H1 (cell line): ENCODE measurements around the gene CBLN1. TPM values are rescaled to one million over a fixed set of nuclear protein-coding genes. Genes with fewer than 3 reads are reported as not detected.

Experiments used
- CTCF ChIA-PET: fragments of 300-600 bp; sonication (Branson Sonifier 250); formaldehyde crosslinking; loops from one replicate; lab custom pipeline; 2021; ENCODE audit not compliant: partially characterized antibody; lab: Charles Lee
- POLR2A ChIA-PET: fragments of 300-600 bp; sonication (Branson Sonifier 250); formaldehyde crosslinking; loops from one replicate; lab custom pipeline; 2021; ENCODE audit warnings: inconsistent platforms; ENCODE audit not compliant: partially characterized antibody; lab: Charles Lee
- DNase-seq, 2 experiments: peaks; one replicate each; pipeline versions ENCODE4 v3.0.0 to v3.0.0-alpha.2; 2010 to 2022; ENCODE audit warnings: low spot score in 2 of 2, low read depth in 1 of 2, mixed read lengths in 1 of 2
- FAIRE-seq: peaks from 2 replicates; lab custom pipeline; 2011; peaks lifted over from hg19 to GRCh38; lab: Jason Lieb, UNC
- H2AFZ ChIP-seq: 2 replicates; pipeline ENCODE4 v1.8.1; 2012; ENCODE audit warnings: low read length, inconsistent platforms
- H2AK5ac ChIP-seq: 2 replicates; pipeline ENCODE4 v1.6.1; 2013; ENCODE audit warnings: low read depth, low read length
- H2BK120ac ChIP-seq: replicated peaks from 2 replicates; pipeline ENCODE3; 2013; ENCODE audit warnings: low read depth, low read length, inconsistent platforms
- H2BK12ac ChIP-seq: 2 replicates; pipeline ENCODE4 v1.6.1; 2013; ENCODE audit warnings: low read depth, low read length
- H2BK15ac ChIP-seq: 2 replicates; pipeline ENCODE4 v1.6.1; 2013; ENCODE audit warnings: low read length
- H2BK20ac ChIP-seq: 2 replicates; pipeline ENCODE4 v1.6.1; 2013; ENCODE audit warnings: low read length
- H2BK5ac ChIP-seq: 2 replicates; pipeline ENCODE4 v1.6.1; 2013; ENCODE audit warnings: low read depth, low read length
- H3K14ac ChIP-seq: 2 replicates; pipeline ENCODE4 v1.6.1; 2013; ENCODE audit warnings: inconsistent platforms; ENCODE audit not compliant: insufficient read length
- H3K18ac ChIP-seq: 2 replicates; pipeline ENCODE4 v1.6.1; 2013; ENCODE audit warnings: low read length; ENCODE audit errors: extremely low read depth
- H3K23ac ChIP-seq: 2 replicates; pipeline ENCODE4 v1.6.1; 2013; ENCODE audit warnings: inconsistent platforms; ENCODE audit not compliant: insufficient read length
- H3K23me2 ChIP-seq: 2 replicates; pipeline ENCODE4 v1.6.1; 2013; ENCODE audit warnings: low read depth, low read length
- H3K27ac ChIP-seq: 2 replicates; pipeline ENCODE4 v1.6.1; 2011; ENCODE audit warnings: low read depth, low read length, inconsistent platforms
- H3K27me3 ChIP-seq, 4 experiments: replicated peaks in 1 of 4; 1 replicate in 1 of 4; 2 replicates in 3 of 4; pipeline versions ENCODE4 v1.6.1 to v1.8.1; 2011 to 2013; ENCODE audit warnings: low read length in 3 of 4, mild to moderate bottlenecking in 3 of 4, inconsistent platforms in 2 of 4, mixed read lengths in 2 of 4, moderate library complexity in 1 of 4; ENCODE audit not compliant: control insufficient read depth in 3 of 4, insufficient read depth in 3 of 4; ENCODE audit errors: extremely low read depth in 1 of 4
- H3K36me3 ChIP-seq, 4 experiments: 2 replicates each; pipeline versions ENCODE4 v1.6.1 to v1.8.1; 2011 to 2013; ENCODE audit warnings: mild to moderate bottlenecking in 4 of 4, low read length in 3 of 4, moderate library complexity in 2 of 4, control low read depth in 1 of 4, inconsistent platforms in 1 of 4; ENCODE audit not compliant: insufficient read depth in 4 of 4, control insufficient read depth in 2 of 4
- H3K4ac ChIP-seq: replicated peaks from 2 replicates; pipeline ENCODE3; 2013; ENCODE audit warnings: low read length, low read depth, mixed read lengths, inconsistent platforms; ENCODE audit not compliant: insufficient read length
- H3K4me1 ChIP-seq, 4 experiments: replicated peaks in 1 of 4; 1 replicate in 1 of 4; 2 replicates in 3 of 4; pipeline versions ENCODE4 v1.6.1 to v1.8.1; 2011 to 2013; ENCODE audit warnings: low read length in 3 of 4, inconsistent platforms in 2 of 4, mixed read lengths in 1 of 4; ENCODE audit not compliant: insufficient read depth in 4 of 4, control insufficient read depth in 3 of 4
- H3K4me2 ChIP-seq, 2 experiments: 2 replicates each; pipeline versions ENCODE4 v1.6.1 to v1.8.1; 2011 to 2013; ENCODE audit warnings: low read depth in 2 of 2, low read length in 2 of 2, control low read depth in 1 of 2, inconsistent platforms in 1 of 2, mild to moderate bottlenecking in 1 of 2; ENCODE audit not compliant: insufficient read depth in 1 of 2
- H3K4me3 ChIP-seq, 4 experiments: fragments of 200-600, 300-600 bp in 1 of 4; sonication (generic), shearing (Covaris generic), sonication (Bioruptor Twin) in 1 of 4; 2 replicates each; pipeline versions ENCODE4 v1.5.1 to v1.8.1; 2011 to 2016; ENCODE audit warnings: low read length in 4 of 4, low read depth in 3 of 4, control low read depth in 2 of 4, inconsistent platforms in 2 of 4, mild to moderate bottlenecking in 2 of 4, mixed read lengths in 1 of 4, moderate library complexity in 1 of 4; ENCODE audit not compliant: insufficient read depth in 2 of 4; ENCODE audit errors: extremely low read depth in 1 of 4
- H3K56ac ChIP-seq: replicated peaks from 2 replicates; pipeline ENCODE3; 2013; ENCODE audit warnings: low read depth, mild to moderate bottlenecking, mixed read lengths, low read length, inconsistent platforms; ENCODE audit not compliant: insufficient read length
- H3K79me1 ChIP-seq: 2 replicates; pipeline ENCODE4 v1.6.1; 2013; ENCODE audit warnings: low read depth, low read length, control low read depth
- H3K79me2 ChIP-seq, 2 experiments: 2 replicates each; pipeline versions ENCODE4 v1.6.1 to v1.8.1; 2012 to 2013; ENCODE audit warnings: low read length in 2 of 2, mild to moderate bottlenecking in 2 of 2, inconsistent platforms in 1 of 2; ENCODE audit not compliant: insufficient read depth in 2 of 2, control insufficient read depth in 1 of 2
- H3K9ac ChIP-seq, 4 experiments: replicated peaks in 1 of 4; 1 replicate in 1 of 4; 2 replicates in 3 of 4; pipeline versions ENCODE4 v1.6.1 to v1.8.1; 2011 to 2013; ENCODE audit warnings: low read depth in 3 of 4, low read length in 3 of 4, control low read depth in 2 of 4, mild to moderate bottlenecking in 2 of 4, moderate library complexity in 2 of 4, inconsistent platforms in 1 of 4; ENCODE audit errors: extremely low read depth in 1 of 4
- H3K9me3 ChIP-seq, 2 experiments: 2 replicates each; pipeline versions ENCODE4 v1.6.1 to v1.8.1; 2012 to 2013; ENCODE audit warnings: mild to moderate bottlenecking in 2 of 2, moderate library complexity in 2 of 2, control low read depth in 1 of 2, inconsistent platforms in 1 of 2, low read depth in 1 of 2, low read length in 1 of 2, mixed read lengths in 1 of 2; ENCODE audit not compliant: insufficient read depth in 2 of 2
- H4K20me1 ChIP-seq, 2 experiments: replicated peaks in 1 of 2; 2 replicates each; pipeline versions ENCODE3 to v1.8.1; 2011 to 2013; ENCODE audit warnings: inconsistent platforms in 2 of 2, low read length in 2 of 2, mild to moderate bottlenecking in 1 of 2; ENCODE audit not compliant: insufficient read depth in 2 of 2, control insufficient read depth in 1 of 2
- H4K5ac ChIP-seq: 2 replicates; pipeline ENCODE4 v1.6.1; 2013; ENCODE audit warnings: low read length, low read depth, mixed read lengths, inconsistent platforms; ENCODE audit not compliant: insufficient read length
- H4K8ac ChIP-seq: 2 replicates; pipeline ENCODE4 v1.8.0; 2013; ENCODE audit warnings: mild to moderate bottlenecking, moderate library complexity, low read length, inconsistent platforms; ENCODE audit not compliant: insufficient read depth; ENCODE audit errors: extremely low read depth
- H4K91ac ChIP-seq: replicated peaks from 2 replicates; pipeline ENCODE3; 2013; ENCODE audit warnings: low read length, mixed read lengths, inconsistent platforms; ENCODE audit not compliant: insufficient read length
- BACH1 ChIP-seq: IDR thresholded peaks from 2 replicates; pipeline ENCODE4 v1.6.1; 2012; ENCODE audit warnings: low read length, improper control_type of control experiment
- CEBPB ChIP-seq: IDR thresholded peaks from 2 replicates; pipeline ENCODE4 v1.6.1; 2012; ENCODE audit warnings: low read depth, low read length
- KDM4A ChIP-seq: IDR thresholded peaks from one replicate; pipeline ENCODE4 v1.7.1; 2012; ENCODE audit warnings: low read depth, mild to moderate bottlenecking, moderate library complexity, low read length, inconsistent platforms; ENCODE audit not compliant: severe bottlenecking
- YY1 ChIP-seq: IDR thresholded peaks from 2 replicates; pipeline ENCODE4 v1.6.1; 2011; ENCODE audit warnings: low read depth, mild to moderate bottlenecking, low read length
- ZNF274 ChIP-seq: IDR thresholded peaks from 2 replicates; pipeline ENCODE4 v1.7.0; 2012; ENCODE audit warnings: low read length, borderline replicate concordance; ENCODE audit errors: extremely low read depth
- polyA plus RNA-seq, 7 experiments: library from polyadenylated mRNA; depleted of rRNA in 3 of 7; stranded (reverse) in 5 of 7; unstranded in 2 of 7; fragments of >200 nt in 5 of 7; fragments of 200-250 nt in 2 of 7; gene quantifications; 1 replicate in 5 of 7; 2 replicates in 1 of 7; 4 replicates in 1 of 7; pipeline versions ENCODE4 v1.2.1 to v1.2.3, GENCODE V29; 2011 to 2013; ENCODE audit warnings: missing spikeins in 2 of 7, mixed read lengths in 2 of 7
- total RNA-seq: library from RNA; stranded (reverse); fragmentation: NEBNext Ultra II Directional; extraction: Animal tissue kit (Norgen Biotek cat#: 25700); gene quantifications from 2 replicates; pipeline ENCODE4 v1.2.1, GENCODE V29; 2021
- TF ChIP-seq, protein P1 (sequence below): IDR thresholded peaks from 2 replicates; pipeline ENCODE4 v1.6.1; 2011; ENCODE audit warnings: low read depth, mild to moderate bottlenecking, low read length; ENCODE audit not compliant: insufficient read depth

Gene CBLN1
- total and polyA plus RNA-seq, 2 of the 8 experiments (the other 6 are each of a cell fraction or from before 2014, with no cell fraction given) = 0.97 to 7.1 TPM

DNA sequence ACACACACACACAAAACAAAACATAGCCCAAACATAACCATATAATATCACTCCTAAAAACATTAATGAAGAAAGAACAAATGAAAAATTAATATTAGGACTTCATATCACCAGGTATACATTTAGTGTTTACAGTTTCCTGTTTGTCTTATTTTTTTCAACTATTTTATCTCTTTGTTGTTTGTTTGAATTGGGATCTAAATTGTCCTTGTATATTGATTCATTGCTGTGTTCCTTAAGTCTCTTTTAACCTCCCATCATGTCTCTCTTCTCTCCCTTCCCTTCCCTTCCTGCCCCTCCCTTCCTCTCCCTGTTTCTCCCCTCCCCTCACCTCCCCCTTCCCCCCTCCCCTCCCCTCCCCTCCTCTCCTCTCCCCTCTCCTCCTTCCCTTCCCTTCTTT lies 23.8 kb upstream of the CBLN1 start:
- Histone ChIP-seq H3K4me2 (no peak overlapping the region), H3K79me2 (no peaks in the 10 kb centered on the region), H2BK5ac (no peak overlapping the region), H3K9me3 (no peaks in the 10 kb centered on the region), H4K8ac (no peak overlapping the region), H3K14ac (no peak overlapping the region), H4K91ac (no peak overlapping the region), H3K27me3 (no peaks in the 10 kb centered on the region), H3K4me3 (no peak overlapping the region), H2AK5ac (no peak overlapping the region), H3K56ac (no peak overlapping the region), H3K23me2 (no peaks in the 10 kb centered on the region), H3K36me3 (no peaks in the 10 kb centered on the region), H3K4ac (no peak overlapping the region), H3K79me1 (no peaks in the 10 kb centered on the region), H2BK15ac (no peak overlapping the region), H3K9ac (no peak overlapping the region), H3K23ac (no peak overlapping the region), H2BK20ac (no peak overlapping the region), H3K27ac (no peak overlapping the region), H2BK120ac (no peak overlapping the region), H3K4me1 (peaks cover 0 to 4% (median 0%) of the 10 kb centered on the region in 4 experiments; a peak in 1 of 7 replicates), H3K18ac (no peak overlapping the region), H2AFZ (no peak overlapping the region), H2BK12ac (no peak overlapping the region), H4K5ac (no peak overlapping the region), H4K20me1 (no peaks in the 10 kb centered on the region)
- ChIA-PET POLR2A (no interaction called here), CTCF (interaction anchor here (4.9 kb wide), 1 partner anchor 44 kb away, joined by 21 read pairs; no protein-coding TSS in a partner anchor)
- no peak for FAIRE-seq
- TF ChIP-seq YY1 = no peak
- no peak for TF ChIP-seq KDM4A
- TF ChIP-seq BACH1 = no peak
- TF ChIP-seq, protein P1, sequence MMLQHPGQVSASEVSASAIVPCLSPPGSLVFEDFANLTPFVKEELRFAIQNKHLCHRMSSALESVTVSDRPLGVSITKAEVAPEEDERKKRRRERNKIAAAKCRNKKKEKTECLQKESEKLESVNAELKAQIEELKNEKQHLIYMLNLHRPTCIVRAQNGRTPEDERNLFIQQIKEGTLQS = no peak
- no peak for TF ChIP-seq ZNF274
- TF ChIP-seq CEBPB = no peak
- DNase-seq = no peak
